Measurements from ENCODE around the gene PBX4.

The PBX4 gene

DNA sequence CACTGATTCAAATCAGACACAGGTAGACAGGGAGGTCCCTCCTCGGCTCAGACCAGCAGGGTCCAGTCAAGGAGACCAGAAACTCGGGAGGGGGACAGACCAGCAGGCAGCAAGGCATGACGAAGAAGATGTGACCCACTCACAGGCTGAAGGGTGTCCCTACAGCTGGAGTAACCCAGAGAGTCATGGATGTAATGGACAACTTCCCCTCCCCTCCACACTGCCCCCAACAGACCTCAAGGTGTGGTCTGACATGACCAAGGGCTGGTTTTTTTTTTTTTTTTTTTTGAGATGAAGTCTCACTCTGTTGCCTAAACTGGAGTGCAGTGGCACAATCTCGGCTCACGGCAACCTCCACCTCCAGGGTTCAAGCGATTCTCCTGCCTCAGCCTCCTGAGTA, 34.1 kb downstream of the PBX4 start:
- H3K27ac ChIP-seq (ENCODE audit: low read depth, low read length): no peak overlapping the region
- H3K36me3 ChIP-seq (ENCODE audit: control insufficient read depth, insufficient read depth, low read length): no peaks in the 10 kb centered on the region
- H3K27me3 ChIP-seq (ENCODE audit: control insufficient read depth, insufficient read depth, low read length): no peaks in the 10 kb centered on the region
- H3K9me3 ChIP-seq (ENCODE audit: control insufficient read depth, insufficient read depth, low read depth, low read length): no peaks in the 10 kb centered on the region
- no peak overlapping the region for H3K9ac ChIP-seq (ENCODE audit: low read length)
- no peaks in the 10 kb centered on the region for H3K4me1 ChIP-seq (ENCODE audit: control insufficient read depth, insufficient read depth, low read length)
- H3K4me3 ChIP-seq (ENCODE audit: low read depth, low read length): no peak overlapping the region

DNA sequence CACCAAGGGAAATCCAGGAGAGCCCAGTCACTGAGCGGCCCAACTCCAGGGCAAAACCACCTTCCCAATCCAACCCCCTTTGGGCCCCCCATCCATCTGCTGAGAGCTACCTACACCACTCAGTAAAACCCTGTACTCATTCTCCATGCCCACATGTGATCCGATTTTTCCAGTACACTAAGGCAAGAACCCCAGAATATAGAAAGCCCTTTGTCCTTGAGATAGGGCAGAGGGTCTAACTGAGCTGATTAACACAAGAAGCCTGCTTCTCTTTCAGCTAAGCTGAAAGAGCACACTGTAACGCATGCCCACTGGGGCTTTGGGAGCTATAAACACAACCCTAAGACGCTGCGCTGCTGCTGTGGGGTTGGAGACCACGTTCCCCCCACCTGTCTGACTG, 36.0 kb downstream of the PBX4 start:
- no peaks in the 10 kb centered on the region for H3K27me3 ChIP-seq (ENCODE audit: control insufficient read depth, insufficient read depth, low read length)
- no peak overlapping the region for H3K4me3 ChIP-seq (ENCODE audit: low read depth, low read length)
- H3K27ac ChIP-seq (ENCODE audit: low read depth, low read length): no peak overlapping the region
- H3K36me3 ChIP-seq (ENCODE audit: control insufficient read depth, insufficient read depth, low read length): no peaks in the 10 kb centered on the region
- no peak overlapping the region for H3K9ac ChIP-seq (ENCODE audit: low read length)
- no peaks in the 10 kb centered on the region for H3K4me1 ChIP-seq (ENCODE audit: control insufficient read depth, insufficient read depth, low read length)
- no peaks in the 10 kb centered on the region for H3K9me3 ChIP-seq (ENCODE audit: control insufficient read depth, insufficient read depth, low read depth, low read length)

GRCh38 chr19:19581391-19581790, 37.1 kb downstream of the PBX4 start:
- Histone ChIP-seq H3K9me3 (ENCODE audit: control insufficient read depth, insufficient read depth, low read depth, low read length) (no peaks in the 10 kb centered on the region), H3K4me3 (ENCODE audit: low read depth, low read length) (no peak overlapping the region), H3K36me3 (ENCODE audit: control insufficient read depth, insufficient read depth, low read length) (no peaks in the 10 kb centered on the region), H3K9ac (ENCODE audit: low read length) (no peak overlapping the region), H3K27me3 (ENCODE audit: control insufficient read depth, insufficient read depth, low read length) (no peaks in the 10 kb centered on the region), H3K27ac (ENCODE audit: low read depth, low read length) (no peak overlapping the region), H3K4me1 (ENCODE audit: control insufficient read depth, insufficient read depth, low read length) (no peaks in the 10 kb centered on the region)

GRCh38 chr19:19580418-19580817, 38.1 kb downstream of the PBX4 start:
- H3K36me3 ChIP-seq (ENCODE audit: control insufficient read depth, insufficient read depth, low read length): no peaks in the 10 kb centered on the region
- no peak overlapping the region for H3K4me3 ChIP-seq (ENCODE audit: low read depth, low read length)
- no peak overlapping the region for H3K27ac ChIP-seq (ENCODE audit: low read depth, low read length)
- peaks cover 4% of the 10 kb centered on the region for H3K4me1 ChIP-seq (ENCODE audit: control insufficient read depth, insufficient read depth, low read length)
- H3K27me3 ChIP-seq (ENCODE audit: control insufficient read depth, insufficient read depth, low read length): no peaks in the 10 kb centered on the region
- no peaks in the 10 kb centered on the region for H3K9me3 ChIP-seq (ENCODE audit: control insufficient read depth, insufficient read depth, low read depth, low read length)
- no peak overlapping the region for H3K9ac ChIP-seq (ENCODE audit: low read length)

- no peak overlapping the region for H3K27ac ChIP-seq (ENCODE audit: low read depth, low read length)
- H3K4me1 ChIP-seq (ENCODE audit: control insufficient read depth, insufficient read depth, low read length): peaks cover 4% of the 10 kb centered on the region
- no peaks in the 10 kb centered on the region for H3K36me3 ChIP-seq (ENCODE audit: control insufficient read depth, insufficient read depth, low read length)
- no peak overlapping the region for H3K4me3 ChIP-seq (ENCODE audit: low read depth, low read length)
- H3K27me3 ChIP-seq (ENCODE audit: control insufficient read depth, insufficient read depth, low read length): no peaks in the 10 kb centered on the region
- H3K9ac ChIP-seq (ENCODE audit: low read length): no peak overlapping the region
- no peaks in the 10 kb centered on the region for H3K9me3 ChIP-seq (ENCODE audit: control insufficient read depth, insufficient read depth, low read depth, low read length)
These were observed 38.7 kb downstream of the PBX4 start for GRCh38 chr19:19579533-19580361.

DNA sequence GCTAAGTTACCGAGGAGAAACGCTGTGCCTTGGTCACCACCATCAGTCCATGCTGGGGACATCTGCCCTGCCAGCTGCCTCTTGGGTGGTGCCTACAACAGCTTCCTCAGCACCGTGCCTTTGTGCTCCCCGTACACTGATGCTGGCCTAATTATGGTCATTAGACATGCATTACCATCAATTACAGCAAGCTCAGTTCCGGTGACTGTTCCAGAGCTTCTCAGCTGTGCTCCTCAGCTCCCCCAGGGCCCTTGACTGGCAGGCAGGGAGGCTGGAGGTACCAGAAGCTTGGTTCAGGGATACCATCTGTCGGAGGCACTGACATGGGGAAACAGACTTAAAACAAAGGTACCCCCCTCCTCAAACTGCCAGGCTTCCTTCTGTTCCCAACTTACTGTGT, 40.2 kb downstream of the PBX4 start:
- H3K4me3 ChIP-seq (ENCODE audit: low read depth, low read length): no peak overlapping the region
- peaks cover 4% of the 10 kb centered on the region for H3K4me1 ChIP-seq (ENCODE audit: control insufficient read depth, insufficient read depth, low read length)
- no peaks in the 10 kb centered on the region for H3K27me3 ChIP-seq (ENCODE audit: control insufficient read depth, insufficient read depth, low read length)
- H3K36me3 ChIP-seq (ENCODE audit: control insufficient read depth, insufficient read depth, low read length): no peaks in the 10 kb centered on the region
- no peak overlapping the region for H3K9ac ChIP-seq (ENCODE audit: low read length)
- H3K27ac ChIP-seq (ENCODE audit: low read depth, low read length): no peak overlapping the region
- no peaks in the 10 kb centered on the region for H3K9me3 ChIP-seq (ENCODE audit: control insufficient read depth, insufficient read depth, low read depth, low read length)

DNA sequence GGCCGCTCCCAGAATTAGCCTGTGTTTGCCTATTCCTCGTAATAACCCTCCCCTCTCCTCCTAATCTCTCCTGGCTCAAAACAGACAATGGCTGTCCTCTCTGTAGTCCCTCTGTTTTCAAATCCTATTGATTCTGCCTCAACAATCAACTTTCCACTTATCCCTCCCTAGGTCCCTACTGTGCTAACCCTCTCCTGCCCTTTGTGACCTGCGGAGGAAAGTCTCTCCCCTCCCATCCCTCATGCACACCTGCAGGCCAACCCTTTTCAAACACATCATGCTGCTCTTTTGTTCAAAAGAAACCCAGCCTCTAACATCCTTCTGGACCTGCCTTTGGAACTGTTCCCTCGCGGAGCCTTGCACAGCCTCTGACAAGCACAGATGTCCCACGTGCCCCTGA, 43.1 kb downstream of the PBX4 start:
- H3K27ac ChIP-seq (ENCODE audit: low read depth, low read length): no peak overlapping the region
- no peaks in the 10 kb centered on the region for H3K27me3 ChIP-seq (ENCODE audit: control insufficient read depth, insufficient read depth, low read length)
- no peaks in the 10 kb centered on the region for H3K9me3 ChIP-seq (ENCODE audit: control insufficient read depth, insufficient read depth, low read depth, low read length)
- no peak overlapping the region for H3K4me3 ChIP-seq (ENCODE audit: low read depth, low read length)
- no peaks in the 10 kb centered on the region for H3K36me3 ChIP-seq (ENCODE audit: control insufficient read depth, insufficient read depth, low read length)
- no peak overlapping the region for H3K9ac ChIP-seq (ENCODE audit: low read length)
- H3K4me1 ChIP-seq (ENCODE audit: control insufficient read depth, insufficient read depth, low read length): peaks cover 4% of the 10 kb centered on the region

- Histone ChIP-seq H3K9ac (ENCODE audit: low read length) (no peak overlapping the region), H3K4me1 (ENCODE audit: control insufficient read depth, insufficient read depth, low read length) (peaks cover 4% of the 10 kb centered on the region), H3K27me3 (ENCODE audit: control insufficient read depth, insufficient read depth, low read length) (no peaks in the 10 kb centered on the region), H3K36me3 (ENCODE audit: control insufficient read depth, insufficient read depth, low read length) (peaks cover 5% of the 10 kb centered on the region; the same call in 1 of the 2 replicates), H3K9me3 (ENCODE audit: control insufficient read depth, insufficient read depth, low read depth, low read length) (no peaks in the 10 kb centered on the region), H3K4me3 (ENCODE audit: low read depth, low read length) (no peak overlapping the region), H3K27ac (ENCODE audit: low read depth, low read length) (no peak overlapping the region)
These were observed 47.3 kb downstream of the PBX4 start for GRCh38 chr19:19571071-19571786.

DNA sequence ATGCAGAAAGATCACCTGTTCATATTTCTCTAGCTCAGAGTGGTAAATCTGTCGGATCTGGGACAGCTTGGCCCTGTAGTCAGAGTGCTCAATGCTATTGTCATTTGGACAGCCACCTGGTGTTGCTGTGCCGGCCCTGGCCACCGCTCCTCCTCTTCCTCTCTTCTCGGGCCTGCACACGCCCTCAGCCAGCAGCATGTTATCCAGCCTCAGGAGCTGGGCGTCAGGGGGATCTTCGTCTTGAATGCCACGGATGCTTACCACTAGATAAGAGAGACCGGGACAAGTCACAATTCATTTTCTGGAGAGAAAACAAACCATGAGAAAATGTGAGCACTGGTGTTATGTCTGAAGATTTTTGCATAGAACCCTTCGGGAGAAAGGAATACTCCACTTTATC, 47.9 kb downstream of the PBX4 start:
- H3K9me3 ChIP-seq (ENCODE audit: control insufficient read depth, insufficient read depth, low read depth, low read length): no peaks in the 10 kb centered on the region
- H3K27ac ChIP-seq (ENCODE audit: low read depth, low read length): no peak overlapping the region
- H3K9ac ChIP-seq (ENCODE audit: low read length): no peak overlapping the region
- H3K4me3 ChIP-seq (ENCODE audit: low read depth, low read length): no peak overlapping the region
- peaks cover 5% of the 10 kb centered on the region; the same call in 1 of the 2 replicates for H3K36me3 ChIP-seq (ENCODE audit: control insufficient read depth, insufficient read depth, low read length)
- peaks cover under 1% of the 10 kb centered on the region; the same call in 1 of the 2 replicates for H3K4me1 ChIP-seq (ENCODE audit: control insufficient read depth, insufficient read depth, low read length)
- no peaks in the 10 kb centered on the region for H3K27me3 ChIP-seq (ENCODE audit: control insufficient read depth, insufficient read depth, low read length)

GRCh38 chr19:19568802-19569756, 49.4 kb downstream of the PBX4 start:
- peaks cover 5% of the 10 kb centered on the region; the same call in 1 of the 2 replicates for H3K36me3 ChIP-seq (ENCODE audit: control insufficient read depth, insufficient read depth, low read length)
- H3K27me3 ChIP-seq (ENCODE audit: control insufficient read depth, insufficient read depth, low read length): no peaks in the 10 kb centered on the region
- H3K27ac ChIP-seq (ENCODE audit: low read depth, low read length): no peak overlapping the region
- no peaks in the 10 kb centered on the region for H3K4me1 ChIP-seq (ENCODE audit: control insufficient read depth, insufficient read depth, low read length)
- H3K9ac ChIP-seq (ENCODE audit: low read length): no peak overlapping the region
- H3K4me3 ChIP-seq (ENCODE audit: low read depth, low read length): no peak overlapping the region
- no peaks in the 10 kb centered on the region for H3K9me3 ChIP-seq (ENCODE audit: control insufficient read depth, insufficient read depth, low read depth, low read length)
